T-cell (primary cell): ENCODE results near the gene FNBP1. TPM values are rescaled to one million over a fixed set of nuclear protein-coding genes. Genes with fewer than 3 reads are reported as not detected.
"Not testable (repeated sequence)": the region's sequence is repeated elsewhere in the genome, so short reads cannot be mapped to it uniquely, and the experiment has no call there.

Experiments used
- ATAC-seq, 4 experiments: fragments of 200-7000 bp in 3 of 4; fragments of 150-1000 bp in 1 of 4; cut with Tn5 transposase; replicated peaks in 1 of 4; 1 replicate in 3 of 4; 2 replicates in 1 of 4; pipeline ENCODE4 v1.10.0; 2021; ENCODE audit warnings: moderate library complexity in 3 of 4, mild to moderate bottlenecking in 2 of 4, moderate number of reproducible peaks in 1 of 4
- CTCF ChIA-PET, 2 donors: fragments of 300-600 bp; sonication (Branson Sonifier 250); formaldehyde crosslinking; loops; one replicate each; lab custom pipeline; 2022; ENCODE audit warnings: antibody characterized with exemption in 2 of 2; lab: Charles Lee
- POLR2A ChIA-PET, 2 donors: fragments of 300-600 bp; sonication (Branson Sonifier 250); formaldehyde crosslinking; loops; one replicate each; lab custom pipeline; 2022; ENCODE audit warnings: antibody characterized with exemption in 2 of 2; lab: Charles Lee
- DNase-seq, 35 experiments: peaks; one replicate each; pipeline versions ENCODE4 v3.0.0 to v3.0.0-alpha.2; 2013 to 2023
- H3K27ac ChIP-seq: one replicate; pipeline ENCODE4 v1.5.1; 2013; ENCODE audit warnings: low read length
- H3K27me3 ChIP-seq, 2 experiments: replicated peaks in 1 of 2; 1 replicate in 1 of 2; 2 replicates in 1 of 2; pipeline versions ENCODE4 v1.6.1 to v1.7.0; 2013; ENCODE audit warnings: low read length in 1 of 2, mixed read lengths in 1 of 2; ENCODE audit not compliant: control insufficient read depth in 2 of 2, insufficient read depth in 2 of 2; ENCODE audit errors: extremely low read depth in 1 of 2
- H3K36me3 ChIP-seq, 2 donors: 1 replicate in 1 of 2; 2 replicates in 1 of 2; pipeline versions ENCODE4 v1.6.1 to v1.7.0; 2013; ENCODE audit warnings: low read length in 1 of 2; ENCODE audit not compliant: control insufficient read depth in 2 of 2, insufficient read depth in 1 of 2; ENCODE audit errors: extremely low read depth in 1 of 2
- H3K4me1 ChIP-seq, 2 experiments: 1 replicate in 1 of 2; 2 replicates in 1 of 2; pipeline versions ENCODE4 v1.6.1 to v1.7.0; 2013; ENCODE audit warnings: low read length in 2 of 2, mixed read lengths in 1 of 2; ENCODE audit not compliant: insufficient read depth in 2 of 2, control insufficient read depth in 1 of 2; ENCODE audit errors: extremely low read depth in 1 of 2
- H3K4me3 ChIP-seq, 2 donors: 1 replicate in 1 of 2; 2 replicates in 1 of 2; pipeline versions ENCODE4 v1.5.1 to v1.7.0; 2013; ENCODE audit warnings: mild to moderate bottlenecking in 2 of 2, low read length in 1 of 2, moderate library complexity in 1 of 2; ENCODE audit not compliant: control insufficient read depth in 1 of 2; ENCODE audit errors: extremely low read depth in 1 of 2
- H3K9me3 ChIP-seq: 2 replicates; pipeline ENCODE4 v1.7.0; 2013
- H3K27ac Mint-ChIP-seq, 2 donors: one replicate each; pipeline ENCODE4 v1.8.0; 2020 to 2021; ENCODE audit warnings: mild to moderate bottlenecking in 2 of 2, mixed read lengths in 2 of 2
- H3K27me3 Mint-ChIP-seq, 2 donors: one replicate each; pipeline ENCODE4 v1.8.0; 2021 to 2022; ENCODE audit warnings: mixed read lengths in 2 of 2
- H3K36me3 Mint-ChIP-seq: one replicate; pipeline ENCODE4 v1.8.0; 2021; ENCODE audit warnings: mixed read lengths
- H3K4me1 Mint-ChIP-seq, 3 donors: one replicate each; pipeline ENCODE4 v1.8.0; 2020 to 2022; ENCODE audit warnings: mixed read lengths in 3 of 3, mild to moderate bottlenecking in 1 of 3
- H3K4me3 Mint-ChIP-seq, 3 donors: one replicate each; pipeline ENCODE4 v1.8.0; 2020 to 2022; ENCODE audit warnings: mild to moderate bottlenecking in 3 of 3, mixed read lengths in 3 of 3, moderate library complexity in 3 of 3
- H3K9me3 Mint-ChIP-seq, 3 donors: one replicate each; pipeline ENCODE4 v1.8.0; 2020 to 2022; ENCODE audit warnings: mixed read lengths in 3 of 3
- WGBS: methylation state at CpG from one replicate; pipeline ENCODE4 v1.1.5; 2013; ENCODE audit warnings: missing lambda C conversion rate; ENCODE audit not compliant: insufficient coverage; 5-methylcytosine and 5-hydroxymethylcytosine counted together
- total RNA-seq, 35 experiments: library from RNA in 6 of 35; stranded (reverse) in 6 of 35; fragments of 120-200 nt in 1 of 35; gene quantifications; one replicate each; pipeline versions ENCODE4 v1.2.1 to v1.2.4 and lab custom pipeline; 2013 to 2026

The FNBP1 gene
- total RNA-seq, 5 donors from 2014 or later (not counting 1 experiment from before 2014, with no cell fraction given), result 166 to 211 (median 182) TPM

DNA sequence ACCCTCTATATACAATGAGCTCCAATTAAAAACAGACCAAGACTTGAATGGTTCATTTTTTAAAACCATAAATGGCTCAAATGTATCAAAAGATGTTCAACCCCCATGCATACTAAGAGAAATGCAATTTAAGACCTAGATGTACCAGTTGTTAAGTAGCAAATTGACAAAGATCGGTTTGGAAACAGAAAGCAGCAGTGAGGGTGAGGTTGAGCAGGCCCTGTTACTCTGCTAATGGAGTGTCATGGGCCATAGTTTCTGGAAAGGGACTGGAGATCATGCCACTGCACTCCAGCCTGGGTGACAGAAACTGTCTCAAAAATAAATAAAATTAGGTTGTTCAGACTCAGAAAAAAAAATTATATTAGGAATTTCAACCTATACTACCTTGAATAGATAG is 55.0 kb downstream of the FNBP1 start:
- H3K27ac ChIP-seq, result peak overlapping the region; percentile 30
- CTCF ChIA-PET, result interaction anchor here (0.5 to 0.6 kb wide), 2 partner anchors 22 to 44 kb away, joined by 3 to 4 read pairs; no protein-coding TSS in a partner anchor
- DNase-seq (no peak), ATAC-seq (no peak)
- no peak overlapping the region for H3K4me3 ChIP-seq
- WGBS, result no CpG with 5 or more reads among the region's 1 CpG
- Mint-ChIP-seq H3K36me3 (peaks cover 27% of the 10 kb centered on the region), H3K4me1 (peaks cover 73 to 86% (median 84%) of the 10 kb centered on the region in 3 donors), H3K4me3 (no peak overlapping the region), H3K9me3 (no peaks in the 10 kb centered on the region), H3K27ac (peak overlapping the region; percentile 45 to 78), H3K27me3 (no peaks in the 10 kb centered on the region)
- H3K4me1 ChIP-seq, result peaks cover 24 to 65% of the 10 kb centered on the region in 2 experiments
- POLR2A ChIA-PET, result interaction anchor here (0.6 kb wide), 3 partner anchors 14 to 52 kb away, joined by 5 to 13 read pairs (median 8); no protein-coding TSS in a partner anchor
- H3K27me3 ChIP-seq, result no peaks in the 10 kb centered on the region
- no peaks in the 10 kb centered on the region for H3K9me3 ChIP-seq
- H3K36me3 ChIP-seq, result peaks cover 0 to 20% of the 10 kb centered on the region in 2 donors

DNA sequence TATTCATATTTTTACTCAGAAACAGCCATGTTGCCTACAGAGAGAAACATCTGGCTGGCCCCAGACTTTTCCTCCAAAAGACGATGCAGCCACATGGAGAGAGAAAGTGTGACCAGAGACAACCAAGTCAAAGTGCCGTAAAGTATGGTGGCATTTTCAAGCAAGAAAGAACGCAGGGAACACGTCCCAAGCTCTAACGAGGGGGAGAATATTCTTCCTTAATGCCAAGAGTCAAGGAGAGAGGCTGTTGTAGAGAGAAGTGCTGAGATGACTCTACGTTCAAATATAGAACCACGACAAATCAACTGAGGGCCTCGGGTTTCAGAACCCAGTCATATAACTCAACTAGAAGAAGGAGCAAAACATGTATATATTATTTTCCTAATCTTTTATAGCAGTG is 55.9 kb downstream of the FNBP1 start:
- Histone ChIP-seq H3K27me3 (no peaks in the 10 kb centered on the region), H3K4me3 (no peak overlapping the region), H3K36me3 (peaks cover 0 to 20% of the 10 kb centered on the region in 2 donors), H3K4me1 (peaks cover 24 to 61% of the 10 kb centered on the region in 2 experiments), H3K27ac (peak overlapping the region; percentile 30), H3K9me3 (no peaks in the 10 kb centered on the region)
- ATAC-seq, result no peak
- no peaks in the 10 kb centered on the region for H3K27me3 Mint-ChIP-seq
- H3K27ac Mint-ChIP-seq, result peak overlapping the region; percentile 90 to 93
- ChIA-PET CTCF (no interaction called here), POLR2A (interaction anchor here in 1 of 2 donors (0.8 kb wide), 1 partner anchor 13 kb away, joined by 3 read pairs; no protein-coding TSS in a partner anchor)
- H3K36me3 Mint-ChIP-seq, result peaks cover 27% of the 10 kb centered on the region
- 40% methylated on average over 2 of the region's 8 CpGs for WGBS
- H3K4me1 Mint-ChIP-seq, result peaks cover 80 to 88% (median 85%) of the 10 kb centered on the region in 3 donors
- no peaks in the 10 kb centered on the region for H3K9me3 Mint-ChIP-seq
- no peak for DNase-seq
- peak overlapping the region in 2 of 3 donors; percentile 5 to 31 for H3K4me3 Mint-ChIP-seq

DNA sequence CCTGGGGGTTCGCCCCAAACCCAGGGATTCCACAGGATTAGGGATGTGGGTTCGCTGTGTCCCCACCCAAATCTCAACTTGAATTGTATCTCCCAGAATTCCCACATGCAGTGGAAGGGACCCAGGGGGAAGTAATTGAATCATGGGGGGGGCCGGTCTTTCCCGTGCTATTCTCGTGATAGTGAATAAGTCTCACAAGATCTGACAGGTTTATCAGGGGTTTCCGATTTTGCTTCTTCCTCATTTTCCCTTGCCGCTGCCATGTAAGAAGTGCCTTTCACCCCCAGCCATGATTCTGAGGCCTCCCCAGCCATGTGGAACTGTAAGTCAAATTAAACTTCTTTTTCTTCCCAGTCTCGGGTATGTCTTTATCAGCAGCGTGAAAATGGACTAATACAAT is 58.4 kb downstream of the FNBP1 start:
- not testable (repeated sequence) for H3K9me3 Mint-ChIP-seq, H3K27me3 Mint-ChIP-seq

DNA sequence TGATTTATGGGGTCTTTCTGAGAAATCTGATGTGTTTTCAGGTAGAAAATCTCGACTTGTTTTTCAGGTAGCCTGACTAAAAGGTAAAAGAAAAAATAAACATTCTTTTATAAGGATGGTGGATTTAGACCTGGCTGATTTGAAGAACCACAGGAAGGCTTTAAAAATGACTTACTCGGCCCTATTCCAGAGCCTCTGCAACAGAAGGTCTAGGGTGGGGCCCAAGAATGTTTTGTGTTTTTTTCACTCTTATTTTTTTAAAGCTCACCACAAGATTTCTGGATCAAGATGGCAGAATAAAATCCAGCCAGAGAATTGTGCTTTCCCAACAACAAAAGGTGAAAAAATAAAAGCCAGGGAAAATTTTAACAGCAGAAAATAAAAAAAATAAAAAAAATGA is 59.1 kb downstream of the FNBP1 start:
- no peaks in the 10 kb centered on the region for H3K9me3 ChIP-seq
- ATAC-seq (no peak), DNase-seq (no peak)
- H3K4me3 Mint-ChIP-seq, result no peak overlapping the region
- CTCF ChIA-PET, result no interaction called here
- H3K27ac Mint-ChIP-seq, result peak overlapping the region; percentile 69
- POLR2A ChIA-PET, result interaction anchor here in 1 of 2 donors (0.8 kb wide), 1 partner anchor 15 kb away, joined by 3 read pairs; no protein-coding TSS in a partner anchor
- H3K27me3 ChIP-seq, result no peaks in the 10 kb centered on the region
- H3K4me1 Mint-ChIP-seq, result peaks cover 65 to 80% (median 71%) of the 10 kb centered on the region in 3 donors
- peak overlapping the region; percentile 1 for H3K27ac ChIP-seq
- H3K9me3 Mint-ChIP-seq, result no peaks in the 10 kb centered on the region
- peaks cover 5 to 41% of the 10 kb centered on the region in 2 experiments for H3K4me1 ChIP-seq
- H3K27me3 Mint-ChIP-seq, result no peaks in the 10 kb centered on the region
- WGBS, result no CpG with 5 or more reads among the region's 2 CpGs
- H3K36me3 Mint-ChIP-seq, result peaks cover 26% of the 10 kb centered on the region
- H3K4me3 ChIP-seq, result no peak overlapping the region
- H3K36me3 ChIP-seq, result peaks cover 0 to 19% of the 10 kb centered on the region in 2 donors

More for the DNA sequence above, 58.4 kb downstream of the FNBP1 start:
- Mint-ChIP-seq H3K4me3 (peak overlapping the region in 1 of 3 donors; percentile 13), H3K27ac (peak overlapping the region; percentile 39 to 84), H3K4me1 (peaks cover 66 to 82% (median 73%) of the 10 kb centered on the region in 3 donors), H3K36me3 (peaks cover 23% of the 10 kb centered on the region)
- DNase-seq, ATAC-seq, H3K4me3 ChIP-seq, POLR2A ChIA-PET, CTCF ChIA-PET, H3K27ac ChIP-seq, H3K27me3 ChIP-seq, H3K9me3 ChIP-seq: not testable (repeated sequence)
- Histone ChIP-seq H3K36me3 (peaks cover 0 to 15% of the 10 kb centered on the region in 2 donors), H3K4me1 (peaks cover 12 to 48% of the 10 kb centered on the region in 2 experiments)
- 89% methylated on average over 4 of the region's 9 CpGs for WGBS

DNA sequence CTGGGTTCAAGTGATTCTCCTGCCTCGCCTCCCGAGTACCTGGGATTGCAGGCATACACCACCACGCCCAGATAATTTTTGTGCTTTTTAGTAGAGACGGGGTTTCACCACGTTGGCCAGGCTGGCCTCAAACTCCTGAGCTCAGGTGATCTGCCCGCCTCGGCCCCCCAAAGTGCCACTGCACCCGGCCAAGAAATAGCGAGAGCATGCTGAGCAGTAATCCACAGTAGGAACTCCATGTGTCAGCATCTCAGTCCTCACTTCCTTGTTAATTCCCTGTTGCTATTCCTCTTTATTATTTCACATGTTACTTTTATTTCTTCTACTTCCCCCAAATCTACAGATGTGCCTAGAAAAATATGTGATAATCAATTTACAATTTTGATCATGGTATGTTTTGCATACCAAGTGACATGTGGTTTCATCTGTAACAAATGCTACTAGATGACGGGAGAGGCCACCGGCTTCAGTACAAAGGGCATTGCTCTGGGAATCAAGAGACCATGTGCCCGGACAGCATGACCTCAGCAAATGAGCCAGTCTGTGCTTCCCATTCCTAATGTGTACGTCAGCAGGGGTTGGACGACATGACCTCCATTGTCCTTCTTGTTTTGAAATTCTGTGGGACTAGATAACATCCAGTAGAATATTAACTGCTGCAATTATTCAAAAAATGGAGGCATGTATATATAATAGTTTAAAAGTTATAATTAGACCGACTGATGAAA is 61.6 kb downstream of the FNBP1 start:
- Histone ChIP-seq H3K27me3 (no peaks in the 10 kb centered on the region), H3K4me1 (peaks cover 3 to 31% of the 10 kb centered on the region in 2 experiments), H3K27ac (no peak overlapping the region), H3K36me3 (peaks cover 0 to 40% of the 10 kb centered on the region in 2 donors), H3K4me3 (no peak overlapping the region), H3K9me3 (no peaks in the 10 kb centered on the region)
- CTCF ChIA-PET, result interaction anchor here in 1 of 2 donors (0.7 kb wide), 1 partner anchor 110 kb away, joined by 4 read pairs; no protein-coding TSS in a partner anchor
- Mint-ChIP-seq H3K36me3 (peaks cover 34% of the 10 kb centered on the region), H3K27ac (peak overlapping the region; percentile 15 to 58), H3K4me1 (peaks cover 54 to 65% (median 57%) of the 10 kb centered on the region in 3 donors), H3K9me3 (no peaks in the 10 kb centered on the region), H3K4me3 (no peak overlapping the region), H3K27me3 (no peaks in the 10 kb centered on the region)
- WGBS, result 96% methylated on average over 12 of the region's 15 CpGs
- ATAC-seq (no peak), DNase-seq (no peak)
- POLR2A ChIA-PET, result no interaction called here

DNA sequence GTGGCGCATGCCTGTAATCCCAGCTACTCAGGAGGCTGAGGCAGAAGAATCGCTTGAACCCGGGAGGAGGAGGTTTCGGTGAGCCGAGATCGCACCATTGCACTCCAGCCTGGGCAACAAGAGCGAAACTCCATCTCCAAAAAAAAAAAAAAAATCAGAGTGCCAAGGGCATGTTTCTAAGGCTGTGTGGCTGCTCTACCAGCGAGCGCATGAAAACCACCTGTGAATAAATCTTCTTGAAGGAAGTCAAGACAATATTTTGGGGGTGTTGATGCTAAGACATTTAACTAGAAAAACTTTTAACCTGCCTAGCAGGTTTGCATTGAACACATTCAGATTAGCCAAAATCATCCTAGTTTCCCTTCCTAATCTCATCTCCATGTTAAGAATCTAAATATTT is 62.8 kb downstream of the FNBP1 start:
- Mint-ChIP-seq H3K36me3 (peaks cover 34% of the 10 kb centered on the region), H3K27ac (peak overlapping the region; percentile 19 to 48), H3K4me1 (peaks cover 50 to 59% (median 52%) of the 10 kb centered on the region in 3 donors)
- DNase-seq, H3K9me3 ChIP-seq, H3K4me3 Mint-ChIP-seq, H3K27me3 Mint-ChIP-seq, POLR2A ChIA-PET, CTCF ChIA-PET, H3K4me3 ChIP-seq, ATAC-seq, H3K27ac ChIP-seq, H3K9me3 Mint-ChIP-seq, H3K27me3 ChIP-seq: not testable (repeated sequence)
- 100% methylated on average over 5 of the region's 9 CpGs for WGBS
- H3K36me3 ChIP-seq, result peaks cover 0 to 45% of the 10 kb centered on the region in 2 donors
- peaks cover 3 to 27% of the 10 kb centered on the region in 2 experiments for H3K4me1 ChIP-seq
